SK-N-SH (cell line): ENCODE results near the gene NECAB2. TPM values are rescaled to one million over a fixed set of nuclear protein-coding genes. Genes with fewer than 3 reads are reported as not detected.

Experiments used
- CTCF ChIA-PET: fragments of 300-600, 350-600 bp; formaldehyde crosslinking; extraction: SDS; loops from one replicate; lab custom pipeline; 2021; lab: Yijun Ruan, JAX
- POLR2A ChIA-PET: fragments of 350-600 bp; sonication (Branson Sonifier 250); formaldehyde crosslinking; extraction: SDS; loops from one replicate; lab custom pipeline; 2020; ENCODE audit warnings: antibody characterized with exemption, inconsistent platforms; lab: Yijun Ruan, JAX
- DNase-seq: peaks from one replicate; pipeline ENCODE4 v3.0.0; 2012
- H2AFZ ChIP-seq: fragments of 200-600 bp; sonication (generic); 2 replicates; pipeline ENCODE4 v1.8.1; 2016; ENCODE audit warnings: antibody characterized with exemption, mild to moderate bottlenecking, low read depth
- H3F3A ChIP-seq: fragments of 200-600 bp; sonication (generic); replicated peaks from 2 replicates; pipeline ENCODE3; 2016; ENCODE audit warnings: antibody characterized with exemption, mild to moderate bottlenecking; ENCODE audit not compliant: insufficient read depth
- H3K27ac ChIP-seq, 2 experiments: fragments of 200-500 bp in 1 of 2; fragments of 200-600 bp in 1 of 2; sonication (Bioruptor generic) in 1 of 2; sonication (generic), shearing (Covaris generic) in 1 of 2; 2 replicates each; pipeline versions ENCODE4 v1.5.1 to v1.6.1; 2014 to 2016; ENCODE audit warnings: low read depth in 2 of 2, inconsistent platforms in 1 of 2, low read length in 1 of 2, mild to moderate bottlenecking in 1 of 2, mixed read lengths in 1 of 2
- H3K27me3 ChIP-seq: fragments of 200-600 bp; sonication (generic), shearing (Covaris generic); 2 replicates; pipeline ENCODE4 v1.6.1; 2016; ENCODE audit warnings: mixed run types; ENCODE audit not compliant: insufficient read depth
- H3K36me3 ChIP-seq, 2 experiments: fragments of 200-500 bp in 1 of 2; fragments of 200-600 bp in 1 of 2; sonication (Bioruptor generic) in 1 of 2; sonication (generic) in 1 of 2; replicated peaks in 1 of 2; 2 replicates each; pipeline versions ENCODE3 to v1.5.1; 2014 to 2016; ENCODE audit warnings: low read length in 1 of 2, mild to moderate bottlenecking in 1 of 2; ENCODE audit not compliant: insufficient read depth in 2 of 2, control insufficient read depth in 1 of 2
- H3K4me1 ChIP-seq, 2 experiments: fragments of 200-500 bp in 1 of 2; fragments of 200-600 bp in 1 of 2; sonication (Bioruptor generic) in 1 of 2; sonication (generic), shearing (Covaris generic) in 1 of 2; 2 replicates each; pipeline versions ENCODE4 v1.5.1 to v1.6.1; 2014 to 2016; ENCODE audit warnings: low read depth in 1 of 2, low read length in 1 of 2, mixed run types in 1 of 2; ENCODE audit not compliant: insufficient read depth in 2 of 2, control insufficient read depth in 1 of 2
- H3K4me2 ChIP-seq: fragments of 200-600 bp; sonication (generic), shearing (Covaris generic); 2 replicates; pipeline ENCODE4 v1.6.1; 2017; ENCODE audit warnings: mixed run types
- H3K4me3 ChIP-seq, 2 experiments: fragments of 200-500 bp in 1 of 2; fragments of 200-600 bp in 1 of 2; sonication (Bioruptor generic) in 1 of 2; sonication (generic), shearing (Covaris generic) in 1 of 2; 2 replicates each; pipeline versions ENCODE4 v1.5.1 to v1.8.1; 2014 to 2016; ENCODE audit warnings: low read depth in 2 of 2, inconsistent platforms in 1 of 2, low read length in 1 of 2, mild to moderate bottlenecking in 1 of 2, mixed read lengths in 1 of 2, moderate library complexity in 1 of 2
- H3K79me2 ChIP-seq: fragments of 200-600 bp; sonication (generic); 2 replicates; pipeline ENCODE4 v1.8.1; 2017; ENCODE audit warnings: mild to moderate bottlenecking; ENCODE audit not compliant: insufficient read depth
- H3K9ac ChIP-seq: fragments of 200-600 bp; sonication (generic); 2 replicates; pipeline ENCODE4 v1.6.1; 2017; ENCODE audit warnings: mixed run types
- H3K9me2 ChIP-seq: fragments of 200-600 bp; sonication (generic); 2 replicates; pipeline ENCODE4 v1.6.1; 2017; ENCODE audit warnings: mixed run types
- H3K9me3 ChIP-seq: fragments of 200-600 bp; sonication (generic); 2 replicates; pipeline ENCODE4 v1.6.1; 2017; ENCODE audit warnings: mixed run types, mild to moderate bottlenecking, moderate library complexity
- H4K20me1 ChIP-seq: fragments of 200-600 bp; sonication (generic); 2 replicates; pipeline ENCODE4 v1.6.1; 2017; ENCODE audit warnings: mild to moderate bottlenecking, mixed run types; ENCODE audit not compliant: insufficient read depth
- CHD2 ChIP-seq: fragments of 150-350 bp; IDR thresholded peaks from 2 replicates; pipeline ENCODE4 v1.6.1; 2018; ENCODE audit warnings: low read length; ENCODE audit not compliant: partially characterized antibody
- ELF1 ChIP-seq: IDR thresholded peaks from 2 replicates; pipeline ENCODE4 v1.4.0; 2012
- EP300 ChIP-seq, 2 experiments: IDR thresholded peaks; 2 replicates each; pipeline versions ENCODE4 v1.4.0 to v1.6.1; 2012; ENCODE audit warnings: borderline replicate concordance in 1 of 2, low read depth in 1 of 2, low read length in 1 of 2
- FOSL2 ChIP-seq: IDR thresholded peaks from 2 replicates; pipeline ENCODE4 v1.4.0; 2012; ENCODE audit warnings: low read depth, mild to moderate bottlenecking, moderate library complexity, borderline replicate concordance
- GABPA ChIP-seq: IDR thresholded peaks from 2 replicates; pipeline ENCODE4 v1.4.0; 2012; ENCODE audit warnings: low read depth, mild to moderate bottlenecking
- IRF3 ChIP-seq: fragments of 150-350 bp; IDR thresholded peaks from 2 replicates; pipeline ENCODE4 v1.6.1; 2016; ENCODE audit warnings: mild to moderate bottlenecking, low read depth, low read length
- MAX ChIP-seq: IDR thresholded peaks from 2 replicates; pipeline ENCODE4 v1.4.0; 2012; ENCODE audit warnings: low read depth
- MEF2A ChIP-seq: IDR thresholded peaks from 2 replicates; pipeline ENCODE4 v1.4.0; 2012; ENCODE audit warnings: low read depth, borderline replicate concordance
- NFIC ChIP-seq: IDR thresholded peaks from 2 replicates; pipeline ENCODE4 v1.4.0; 2012; ENCODE audit warnings: borderline replicate concordance
- NRF1 ChIP-seq: IDR thresholded peaks from 2 replicates; pipeline ENCODE4 v1.6.1; 2012; ENCODE audit warnings: low read depth, mild to moderate bottlenecking, low read length
- POLR2AphosphoS5 ChIP-seq: IDR thresholded peaks from 2 replicates; pipeline ENCODE4 v1.6.1; 2012; ENCODE audit warnings: low read depth, low read length
- RAD21 ChIP-seq: IDR thresholded peaks from 2 replicates; pipeline ENCODE4 v1.6.1; 2012; ENCODE audit warnings: mild to moderate bottlenecking, low read length
- RCOR1 ChIP-seq: fragments of 150-350 bp; IDR thresholded peaks from 2 replicates; pipeline ENCODE4 v1.6.1; 2017; ENCODE audit warnings: antibody characterized with exemption, low read length
- RXRA ChIP-seq: IDR thresholded peaks from 2 replicates; pipeline ENCODE4 v1.4.0; 2012; ENCODE audit warnings: low read depth, mild to moderate bottlenecking, borderline replicate concordance
- SIN3A ChIP-seq: IDR thresholded peaks from 2 replicates; pipeline ENCODE4 v1.6.1; 2012; ENCODE audit warnings: low read depth, mild to moderate bottlenecking, low read length, moderate library complexity, borderline replicate concordance
- TAF1 ChIP-seq: IDR thresholded peaks from 2 replicates; pipeline ENCODE4 v1.6.1; 2012; ENCODE audit warnings: low read depth, mild to moderate bottlenecking, low read length, moderate library complexity, borderline replicate concordance
- TCF12 ChIP-seq: IDR thresholded peaks from 2 replicates; pipeline ENCODE4 v1.4.0; 2012
- USF1 ChIP-seq: IDR thresholded peaks from 2 replicates; pipeline ENCODE4 v1.4.0; 2012; ENCODE audit warnings: low read depth, borderline replicate concordance
- USF2 ChIP-seq: fragments of 150-350 bp; IDR thresholded peaks from 2 replicates; pipeline ENCODE4 v1.6.1; 2017; ENCODE audit warnings: antibody characterized with exemption, low read length, low read depth, borderline replicate concordance
- YY1 ChIP-seq: IDR thresholded peaks from 2 replicates; pipeline ENCODE4 v1.4.0; 2012; ENCODE audit warnings: low read depth, mild to moderate bottlenecking
- ZBTB33 ChIP-seq: IDR thresholded peaks from 2 replicates; pipeline ENCODE4 v1.4.0; 2012; ENCODE audit warnings: low read depth, borderline replicate concordance
- WGBS: methylation state at CpG from one replicate; pipeline ENCODE4 v1.1.6; 2017; ENCODE audit warnings: low lambda C conversion rate; 5-methylcytosine and 5-hydroxymethylcytosine counted together
- polyA plus RNA-seq, 3 experiments: library from polyadenylated mRNA; depleted of rRNA; stranded (reverse); fragments of >200 nt; gene quantifications; 2 replicates each; pipeline ENCODE4 v1.2.3, GENCODE V29; 2012

NECAB2 gene
- polyA plus RNA-seq, 1 of the 3 experiments (the other 2 are of a cell fraction): 0.58 TPM

- H3K36me3 ChIP-seq: peaks cover 0 to 16% of the 10 kb centered on the region in 2 experiments
- no peak overlapping the region for H3K4me2 ChIP-seq
- H3K9me3 ChIP-seq: no peaks in the 10 kb centered on the region
- WGBS: 89% methylated on average over 18 of the region's 19 CpGs
- H3F3A ChIP-seq: no peaks in the 10 kb centered on the region
- H2AFZ ChIP-seq: no peak overlapping the region
- no peak for DNase-seq
- peaks cover 0 to 5% of the 10 kb centered on the region in 2 experiments; a peak in 1 of 4 replicates for H3K4me1 ChIP-seq
- H3K9ac ChIP-seq: no peak overlapping the region
- H3K9me2 ChIP-seq: no peaks in the 10 kb centered on the region
- no peaks in the 10 kb centered on the region for H4K20me1 ChIP-seq
- no peaks in the 10 kb centered on the region for H3K79me2 ChIP-seq
- CTCF ChIA-PET: interaction anchor here (3.2 to 6.0 kb wide), 3 partner anchors 19 to 92 kb away, joined by 10 to 57 read pairs (median 32); no protein-coding TSS in a partner anchor
- H3K27me3 ChIP-seq: no peaks in the 10 kb centered on the region
- TF ChIP-seq RXRA (no peak), CHD2 (no peak), YY1 (no peak), RCOR1 (no peak), NRF1 (no peak), TCF12 (no peak), SIN3A (no peak), ZBTB33 (no peak), NFIC (no peak), GABPA (no peak), IRF3 (no peak), MEF2A (no peak), POLR2AphosphoS5 (no peak), TAF1 (no peak), ELF1 (no peak), RAD21 (no peak)
- TF ChIP-seq, all 33 proteins: peak for 0
- POLR2A ChIA-PET: interaction anchor here (0.8 kb wide), 1 partner anchor 13 kb away, joined by 3 read pairs; no protein-coding TSS in a partner anchor
- Histone ChIP-seq H3K4me3 (no peak overlapping the region), H3K27ac (no peak overlapping the region)
Measured at GRCh38 chr16:84045818-84046470, 77.9 kb downstream of the NECAB2 start.

GRCh38 chr16:84047206-84047605, 79.2 kb downstream of the NECAB2 start:
- no peak overlapping the region for H2AFZ ChIP-seq
- H3K79me2 ChIP-seq: no peaks in the 10 kb centered on the region
- no peak overlapping the region for H3K27ac ChIP-seq
- H3K4me1 ChIP-seq: peaks cover 0 to 5% of the 10 kb centered on the region in 2 experiments; a peak in 1 of 4 replicates
- DNase-seq: no peak
- no peaks in the 10 kb centered on the region for H3K27me3 ChIP-seq
- ChIA-PET POLR2A (no interaction called here), CTCF (interaction anchor here (2.3 to 4.4 kb wide), 2 partner anchors 17 to 90 kb away, joined by 8 to 32 read pairs; no protein-coding TSS in a partner anchor)
- no peaks in the 10 kb centered on the region for H3K9me2 ChIP-seq
- no peak overlapping the region for H3K4me3 ChIP-seq
- H3K9ac ChIP-seq: no peak overlapping the region
- H3K9me3 ChIP-seq: no peaks in the 10 kb centered on the region
- H3F3A ChIP-seq: no peaks in the 10 kb centered on the region
- H3K36me3 ChIP-seq: peaks cover 0 to 16% of the 10 kb centered on the region in 2 experiments
- WGBS: 93% methylated on average over 6 of the region's 6 CpGs
- H4K20me1 ChIP-seq: no peaks in the 10 kb centered on the region
- no peak overlapping the region for H3K4me2 ChIP-seq
- no peak for TF ChIP-seq FOSL2
- TF ChIP-seq USF2: no peak
- no peak for TF ChIP-seq YY1
- TF ChIP-seq RAD21: no peak
- no peak for TF ChIP-seq SIN3A
- no peak for TF ChIP-seq TCF12
- TF ChIP-seq MAX: no peak
- TF ChIP-seq RCOR1: no peak
- TF ChIP-seq USF1: no peak
- TF ChIP-seq GABPA: no peak
- no peak for TF ChIP-seq EP300 (IDR thresholded peaks at IDR 0.05; ENCODE audit: borderline replicate concordance in 1 of 2, low read depth in 1 of 2, low read length in 1 of 2)
- no peak for TF ChIP-seq RXRA
- no peak for TF ChIP-seq IRF3
